Thyroid gland (tissue), 4 donors: Measurements from ENCODE around the gene PDE4B. TPM values are rescaled to one million over a fixed set of nuclear protein-coding genes. Genes with fewer than 3 reads are reported as not detected.

Source experiments
- DNase-seq, 2 donors: peaks; one replicate each; pipeline ENCODE4 v3.0.0-alpha.2; 2019
- H3K27ac ChIP-seq, 3 donors: fragments of 200-600 bp; sonication (generic); 1 replicate in 2 of 3; 2 replicates in 1 of 3; pipeline ENCODE4 v1.5.1; 2016 to 2019; ENCODE audit warnings: mild to moderate bottlenecking in 1 of 3, moderate library complexity in 1 of 3
- H3K27me3 ChIP-seq: fragments of 200-600 bp; sonication (generic); one replicate; pipeline ENCODE4 v1.5.1; 2019
- H3K36me3 ChIP-seq, 2 donors: fragments of 200-600 bp; sonication (generic); one replicate each; pipeline ENCODE4 v1.5.1; 2016 to 2019
- H3K4me1 ChIP-seq, 2 donors: fragments of 200-600 bp; sonication (generic); one replicate each; pipeline ENCODE4 v1.5.1; 2017 to 2019
- H3K4me3 ChIP-seq, 3 donors: fragments of 200-600 bp; sonication (generic); replicated peaks in 1 of 3; 1 replicate in 2 of 3; 2 replicates in 1 of 3; pipeline ENCODE4 v1.5.1; 2016; ENCODE audit warnings: mild to moderate bottlenecking in 1 of 3
- H3K9me3 ChIP-seq: fragments of 200-600 bp; sonication (generic); one replicate; pipeline ENCODE4 v1.5.1; 2017
- POLR2A ChIP-seq, 2 donors: fragments of 450-650 bp; IDR thresholded peaks; one replicate each; pipeline ENCODE4 v1.6.1; 2017; ENCODE audit warnings: antibody characterized with exemption in 2 of 2, mild to moderate bottlenecking in 2 of 2, moderate library complexity in 1 of 2
- WGBS, 2 donors: methylation state at CpG; one replicate each; pipeline ENCODE4 v1.1.5; 2017; 5-methylcytosine and 5-hydroxymethylcytosine counted together
- intact Hi-C: fragments of 100-400 bp; cut with DNase I; formaldehyde crosslinking; loops from one replicate; pipeline ENCODE4 v1.15.1; 2023
- total RNA-seq, 4 donors: library from RNA; depleted of rRNA; stranded (reverse); fragments of >200 nt; gene quantifications; one replicate each; pipeline ENCODE4 v1.2.3, GENCODE V29; 2016
- TF ChIP-seq, protein P1 (sequence below), 6 experiments: fragments of 200-600 bp in 3 of 6; fragments of 450-650 bp in 3 of 6; sonication (generic) in 3 of 6; IDR thresholded peaks; one replicate each; pipeline ENCODE4 v1.5.1; 2016 to 2019; ENCODE audit warnings: antibody characterized with exemption in 6 of 6, mild to moderate bottlenecking in 2 of 6, inconsistent platforms in 1 of 6, moderate library complexity in 1 of 6

PDE4B gene
- total RNA-seq, 4 donors from 2014 or later: 9.6 to 21.3 (median 15.0) TPM

DNA sequence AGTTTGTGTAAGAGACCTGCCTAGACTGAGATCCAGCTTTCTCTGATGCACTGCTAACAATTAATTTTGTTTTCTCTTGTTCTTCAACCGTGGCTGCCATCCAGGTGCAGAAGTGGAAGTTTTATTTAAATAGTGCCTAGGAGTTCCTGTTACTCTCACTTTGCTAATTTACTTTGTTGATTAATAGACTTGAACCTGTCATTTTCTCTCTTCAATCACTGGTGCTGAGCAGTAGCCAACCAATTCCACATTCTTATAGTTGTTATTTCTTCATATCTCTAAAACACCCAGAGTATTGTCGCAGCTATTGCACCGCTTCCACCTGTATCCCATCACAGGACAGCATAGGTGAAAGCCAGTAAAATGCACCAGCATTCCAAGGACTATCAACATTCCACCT lies 157.2 kb downstream of the PDE4B start:
- DNase-seq: no peak
- TF ChIP-seq, protein P1, sequence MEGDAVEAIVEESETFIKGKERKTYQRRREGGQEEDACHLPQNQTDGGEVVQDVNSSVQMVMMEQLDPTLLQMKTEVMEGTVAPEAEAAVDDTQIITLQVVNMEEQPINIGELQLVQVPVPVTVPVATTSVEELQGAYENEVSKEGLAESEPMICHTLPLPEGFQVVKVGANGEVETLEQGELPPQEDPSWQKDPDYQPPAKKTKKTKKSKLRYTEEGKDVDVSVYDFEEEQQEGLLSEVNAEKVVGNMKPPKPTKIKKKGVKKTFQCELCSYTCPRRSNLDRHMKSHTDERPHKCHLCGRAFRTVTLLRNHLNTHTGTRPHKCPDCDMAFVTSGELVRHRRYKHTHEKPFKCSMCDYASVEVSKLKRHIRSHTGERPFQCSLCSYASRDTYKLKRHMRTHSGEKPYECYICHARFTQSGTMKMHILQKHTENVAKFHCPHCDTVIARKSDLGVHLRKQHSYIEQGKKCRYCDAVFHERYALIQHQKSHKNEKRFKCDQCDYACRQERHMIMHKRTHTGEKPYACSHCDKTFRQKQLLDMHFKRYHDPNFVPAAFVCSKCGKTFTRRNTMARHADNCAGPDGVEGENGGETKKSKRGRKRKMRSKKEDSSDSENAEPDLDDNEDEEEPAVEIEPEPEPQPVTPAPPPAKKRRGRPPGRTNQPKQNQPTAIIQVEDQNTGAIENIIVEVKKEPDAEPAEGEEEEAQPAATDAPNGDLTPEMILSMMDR (IDR thresholded peaks at IDR 0.05): no peak
- H3K27ac ChIP-seq: no peak overlapping the region
- no peaks in the 10 kb centered on the region for H3K4me1 ChIP-seq
- no peaks in the 10 kb centered on the region for H3K36me3 ChIP-seq
- no peaks in the 10 kb centered on the region for H3K27me3 ChIP-seq
- H3K9me3 ChIP-seq: no peaks in the 10 kb centered on the region
- no peak overlapping the region for H3K4me3 ChIP-seq
- WGBS, 2 donors: 73 to 76% methylated on average over 3 of the region's 3 CpGs
- intact Hi-C loops: no loop called here

DNA sequence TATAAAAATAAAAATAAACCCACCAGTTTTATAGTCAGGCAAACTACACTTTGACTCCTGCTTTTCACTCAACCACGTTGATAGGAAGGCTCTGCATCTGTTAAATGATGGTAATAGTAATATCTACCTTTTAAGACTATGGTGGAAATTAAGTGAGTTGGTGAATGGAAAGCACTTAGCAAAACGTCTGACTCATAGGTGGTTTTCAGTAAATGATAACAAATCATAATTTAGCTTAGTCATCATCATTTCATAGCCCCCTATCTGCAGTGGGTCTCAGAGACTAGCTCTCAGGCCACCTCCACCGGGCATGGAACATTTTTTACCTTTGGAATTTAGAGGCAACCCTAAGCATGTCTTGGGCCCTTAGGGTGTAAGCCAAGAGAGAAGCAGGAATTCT lies 160.0 kb downstream of the PDE4B start:
- Histone ChIP-seq H3K4me1 (no peaks in the 10 kb centered on the region), H3K9me3 (no peaks in the 10 kb centered on the region), H3K36me3 (no peaks in the 10 kb centered on the region), H3K27me3 (no peaks in the 10 kb centered on the region), H3K4me3 (no peak overlapping the region), H3K27ac (no peak overlapping the region)
- no peak for TF ChIP-seq POLR2A (IDR thresholded peaks at IDR 0.05)
- TF ChIP-seq, protein P1 (IDR thresholded peaks at IDR 0.05): no peak
- intact Hi-C loops: no loop called here
- no peak for DNase-seq
- 75 to 76% methylated on average over 3 of the region's 3 CpGs for WGBS, 2 donors

DNA sequence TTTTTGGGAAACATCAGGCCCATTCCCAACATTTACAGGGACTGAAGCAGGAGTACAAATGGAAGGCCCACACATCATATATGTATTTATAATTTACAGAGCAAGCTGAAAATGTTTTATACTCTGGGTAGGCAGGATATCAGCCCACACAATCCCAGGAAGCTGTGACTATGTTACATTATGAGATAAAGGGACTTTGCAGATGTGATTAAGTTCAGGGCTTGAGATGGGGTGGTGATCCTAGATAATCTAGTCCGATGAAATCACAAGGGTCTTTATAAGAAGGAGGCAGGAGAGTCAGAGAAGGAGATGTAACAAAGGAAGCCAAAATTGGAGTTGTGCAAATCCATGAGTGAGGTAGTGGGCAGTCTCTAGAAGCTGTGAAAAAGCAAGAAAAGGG lies 160.5 kb downstream of the PDE4B start:
- 70 to 78% methylated on average over 1 of the region's 1 CpG for WGBS, 2 donors
- TF ChIP-seq, protein P1 (IDR thresholded peaks at IDR 0.05): no peak
- no peak for TF ChIP-seq POLR2A (IDR thresholded peaks at IDR 0.05)

DNA sequence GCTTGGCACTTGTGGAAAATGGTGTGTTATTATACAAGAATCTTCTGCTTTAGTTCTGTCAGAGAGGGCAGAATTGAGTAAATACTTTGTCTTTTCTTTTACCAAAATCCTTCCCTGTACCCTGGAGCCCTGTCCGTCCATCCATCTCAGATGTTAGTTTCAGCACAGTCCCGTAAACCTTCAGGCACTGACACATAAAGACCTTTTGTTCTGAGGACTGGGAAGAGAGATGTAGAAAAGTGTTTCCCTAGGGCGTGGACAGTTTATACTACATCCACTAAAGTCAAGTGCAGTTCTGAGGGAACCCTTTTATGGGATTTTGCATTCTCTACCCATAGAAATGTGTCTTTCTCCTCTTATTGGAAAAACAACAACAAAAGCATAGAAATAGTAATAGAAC lies 162.4 kb downstream of the PDE4B start:
- intact Hi-C loops: no loop called here
- Histone ChIP-seq H3K9me3 (no peaks in the 10 kb centered on the region), H3K4me1 (no peaks in the 10 kb centered on the region), H3K27ac (no peak overlapping the region), H3K27me3 (no peaks in the 10 kb centered on the region), H3K36me3 (no peaks in the 10 kb centered on the region), H3K4me3 (no peak overlapping the region)
- no peak for TF ChIP-seq POLR2A (IDR thresholded peaks at IDR 0.05)
- TF ChIP-seq, protein P1 (IDR thresholded peaks at IDR 0.05): no peak
- 74 to 75% methylated on average over 3 of the region's 3 CpGs for WGBS, 2 donors
- DNase-seq: no peak

More for the DNA sequence above, 160.5 kb downstream of the PDE4B start:
- no peaks in the 10 kb centered on the region for H3K9me3 ChIP-seq
- no peak for DNase-seq
- intact Hi-C loops: no loop called here
- H3K4me1 ChIP-seq: no peaks in the 10 kb centered on the region
- no peak overlapping the region for H3K4me3 ChIP-seq
- no peaks in the 10 kb centered on the region for H3K27me3 ChIP-seq
- H3K36me3 ChIP-seq: no peaks in the 10 kb centered on the region
- H3K27ac ChIP-seq: no peak overlapping the region

DNA sequence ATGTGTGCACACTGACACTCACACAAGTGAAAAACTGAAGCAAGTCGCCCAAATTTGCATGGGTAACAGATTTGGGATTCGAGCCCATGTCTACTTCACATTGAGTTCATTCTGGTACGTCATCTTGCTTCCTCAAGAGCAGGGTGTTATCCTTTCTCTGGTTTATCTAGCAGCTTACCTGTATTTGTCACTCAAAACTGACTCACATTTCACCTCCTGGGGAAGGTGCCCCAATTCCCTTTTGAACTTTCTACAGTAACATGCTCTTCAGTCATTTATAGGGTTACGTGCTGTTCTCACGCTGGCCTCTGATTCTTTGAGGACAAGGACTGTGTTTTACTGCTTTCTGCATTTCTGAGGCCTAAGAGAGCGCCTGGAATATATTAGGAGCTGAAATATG lies 162.8 kb downstream of the PDE4B start:
- WGBS, 2 donors: 86 to 90% methylated on average over 6 of the region's 6 CpGs
- no peak overlapping the region for H3K27ac ChIP-seq

More for the DNA sequence above, 162.8 kb downstream of the PDE4B start:
- TF ChIP-seq POLR2A (IDR thresholded peaks at IDR 0.05): no peak
- TF ChIP-seq, protein P1 (IDR thresholded peaks at IDR 0.05): no peak
- Histone ChIP-seq H3K36me3 (no peaks in the 10 kb centered on the region), H3K4me1 (no peaks in the 10 kb centered on the region), H3K9me3 (no peaks in the 10 kb centered on the region), H3K4me3 (no peak overlapping the region), H3K27me3 (no peaks in the 10 kb centered on the region)
- DNase-seq: no peak
- intact Hi-C loops: no loop called here
